ENCODE data around the gene CAMSAP2.
"Not testable (repeated sequence)": the region's sequence is repeated elsewhere in the genome, so short reads cannot be mapped to it uniquely, and the experiment has no call there.

CAMSAP2 gene

GRCh38 chr1:200738949-200739651 is 407 bp downstream of the CAMSAP2 start:
- peak; percentile 74 for DNase-seq

- peak; percentile 54 for DNase-seq
These were observed 1.2 kb downstream of the CAMSAP2 start for GRCh38 chr1:200739702-200740570.

GRCh38 chr1:200740571-200741208 is 2.0 kb downstream of the CAMSAP2 start:
- no peak for DNase-seq

GRCh38 chr1:200741551-200742207 is 3.0 kb downstream of the CAMSAP2 start:
- DNase-seq, result no peak

- no peak for DNase-seq
These were observed 5.5 kb downstream of the CAMSAP2 start for GRCh38 chr1:200744143-200744542.

GRCh38 chr1:200749090-200749489 is 10.4 kb downstream of the CAMSAP2 start:
- DNase-seq, result no peak

- not testable (repeated sequence) for DNase-seq
These were observed 12.1 kb downstream of the CAMSAP2 start for GRCh38 chr1:200750749-200751148.

GRCh38 chr1:200751717-200752116 is 13.0 kb downstream of the CAMSAP2 start:
- DNase-seq, result no peak

GRCh38 chr1:200753650-200754198 is 15.0 kb downstream of the CAMSAP2 start:
- DNase-seq, result no peak

GRCh38 chr1:200755456-200755855 is 16.8 kb downstream of the CAMSAP2 start:
- DNase-seq, result no peak

- DNase-seq, result no peak
These were observed 23.4 kb downstream of the CAMSAP2 start for GRCh38 chr1:200762089-200762488.

GRCh38 chr1:200767321-200767720 is 28.6 kb downstream of the CAMSAP2 start:
- no peak for DNase-seq

GRCh38 chr1:200771625-200772555 is 33.2 kb downstream of the CAMSAP2 start:
- no peak for DNase-seq

GRCh38 chr1:200774311-200774710 is 35.6 kb downstream of the CAMSAP2 start:
- DNase-seq, result no peak

GRCh38 chr1:200774735-200775444 is 36.2 kb downstream of the CAMSAP2 start:
- DNase-seq, result no peak

- DNase-seq, result no peak
These were observed 37.2 kb downstream of the CAMSAP2 start for GRCh38 chr1:200775850-200776249.

- no peak for DNase-seq
These were observed 38.3 kb downstream of the CAMSAP2 start for GRCh38 chr1:200776949-200777348.

GRCh38 chr1:200778766-200779165 is 40.1 kb downstream of the CAMSAP2 start:
- no peak for DNase-seq

- no peak for DNase-seq
These were observed 40.6 kb downstream of the CAMSAP2 start for GRCh38 chr1:200779326-200779725.

GRCh38 chr1:200780545-200781369 is 42.1 kb downstream of the CAMSAP2 start:
- no peak for DNase-seq

Measured in activated CD8-positive, alpha-beta memory T cell treated with anti-CD3 and anti-CD28 coated beads, Interleukin-2, amount 50 U/mL, for 48 hours (primary cell).